HPDE6-E6E7 (cell line): ENCODE results near the gene C15orf61.

Source experiments
- DNase-seq: peaks from one replicate; pipeline ENCODE4 v3.0.0; 2011; ENCODE audit warnings: missing footprints; ENCODE audit errors: extremely low spot score

C15orf61 gene

GRCh38 chr15:67521029-67521782 is at the start of gene C15orf61:
Gene C15orf61 (plus strand): TSS chr15:67521131. CDS start chr15:67521249, 118 bp downstream.
- DNase-seq: peak; percentile 93

GRCh38 chr15:67472957-67473356 is 48.0 kb upstream of the C15orf61 start:
- no peak for DNase-seq

- DNase-seq: no peak
Observed at GRCh38 chr15:67474405-67475110, 46.4 kb upstream of the C15orf61 start.

- DNase-seq: no peak
Observed at GRCh38 chr15:67479781-67480505, 41.0 kb upstream of the C15orf61 start.

- DNase-seq: no peak
Observed at GRCh38 chr15:67480741-67481140, 40.2 kb upstream of the C15orf61 start.

GRCh38 chr15:67481680-67482079 is 39.3 kb upstream of the C15orf61 start:
- DNase-seq: no peak

- no peak for DNase-seq
Observed at GRCh38 chr15:67495585-67495984, 25.3 kb upstream of the C15orf61 start.

GRCh38 chr15:67501177-67501835 is 19.6 kb upstream of the C15orf61 start:
- peak; percentile 10 for DNase-seq

- no peak for DNase-seq
Observed at GRCh38 chr15:67501836-67502461, 19.0 kb upstream of the C15orf61 start.

- no peak for DNase-seq
Observed at GRCh38 chr15:67504056-67504455, 16.9 kb upstream of the C15orf61 start.

GRCh38 chr15:67504796-67505195 is 16.1 kb upstream of the C15orf61 start:
- DNase-seq: no peak

GRCh38 chr15:67505675-67506572 is 15.0 kb upstream of the C15orf61 start:
- DNase-seq: no peak

GRCh38 chr15:67506775-67507747 is 13.9 kb upstream of the C15orf61 start:
- no peak for DNase-seq

- no peak for DNase-seq
Observed at GRCh38 chr15:67508407-67508806, 12.5 kb upstream of the C15orf61 start.

- DNase-seq: no peak
Observed at GRCh38 chr15:67509918-67510317, 11.0 kb upstream of the C15orf61 start.

- no peak for DNase-seq
Observed at GRCh38 chr15:67510597-67511190, 10.2 kb upstream of the C15orf61 start.

GRCh38 chr15:67511606-67512005 is 9.3 kb upstream of the C15orf61 start:
- no peak for DNase-seq

GRCh38 chr15:67512140-67512539 is 8.8 kb upstream of the C15orf61 start:
- no peak for DNase-seq
